ENCODE measurements around the gene ADH6.
A peak's percentile ranks its signal among the peaks of the same experiment; 100 is the strongest.
"Not testable (repeated sequence)": the region's sequence is repeated elsewhere in the genome, so short reads cannot be mapped to it uniquely, and the experiment has no call there.

Gene ADH6

DNA sequence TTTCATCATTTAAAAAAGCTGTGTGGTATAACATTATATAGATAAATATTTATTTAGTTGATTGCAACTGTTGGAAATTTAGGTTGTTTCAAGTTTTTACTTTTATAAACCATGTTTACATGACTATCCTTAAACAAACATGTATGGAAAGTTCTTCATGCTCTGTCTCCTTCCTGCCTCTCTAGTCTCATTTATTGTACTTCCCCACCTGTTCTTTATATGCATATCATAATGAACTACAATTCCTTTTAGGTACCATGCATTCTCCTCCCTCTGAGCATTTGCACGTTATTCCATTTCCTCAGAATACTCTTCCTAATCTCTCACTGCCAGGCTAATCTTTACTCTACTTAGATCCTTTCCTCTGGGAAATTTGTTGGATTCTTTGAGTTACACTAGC, 16.9 kb upstream of the ADH6 start:
- TF ChIP-seq EZH2 (IDR thresholded peaks at IDR 0.05; ENCODE audit: borderline replicate concordance, low read depth, low read length, severe bottlenecking), result no peak
- TF ChIP-seq, protein P1, sequence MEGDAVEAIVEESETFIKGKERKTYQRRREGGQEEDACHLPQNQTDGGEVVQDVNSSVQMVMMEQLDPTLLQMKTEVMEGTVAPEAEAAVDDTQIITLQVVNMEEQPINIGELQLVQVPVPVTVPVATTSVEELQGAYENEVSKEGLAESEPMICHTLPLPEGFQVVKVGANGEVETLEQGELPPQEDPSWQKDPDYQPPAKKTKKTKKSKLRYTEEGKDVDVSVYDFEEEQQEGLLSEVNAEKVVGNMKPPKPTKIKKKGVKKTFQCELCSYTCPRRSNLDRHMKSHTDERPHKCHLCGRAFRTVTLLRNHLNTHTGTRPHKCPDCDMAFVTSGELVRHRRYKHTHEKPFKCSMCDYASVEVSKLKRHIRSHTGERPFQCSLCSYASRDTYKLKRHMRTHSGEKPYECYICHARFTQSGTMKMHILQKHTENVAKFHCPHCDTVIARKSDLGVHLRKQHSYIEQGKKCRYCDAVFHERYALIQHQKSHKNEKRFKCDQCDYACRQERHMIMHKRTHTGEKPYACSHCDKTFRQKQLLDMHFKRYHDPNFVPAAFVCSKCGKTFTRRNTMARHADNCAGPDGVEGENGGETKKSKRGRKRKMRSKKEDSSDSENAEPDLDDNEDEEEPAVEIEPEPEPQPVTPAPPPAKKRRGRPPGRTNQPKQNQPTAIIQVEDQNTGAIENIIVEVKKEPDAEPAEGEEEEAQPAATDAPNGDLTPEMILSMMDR (IDR thresholded peaks at IDR 0.05; ENCODE audit: borderline replicate concordance, extremely low read depth, low read length, poor library complexity, severe bottlenecking), result no peak
- Histone ChIP-seq H3K9me3 (ENCODE audit: insufficient read depth, low read length, severe bottlenecking) (no peaks in the 10 kb centered on the region), H4K20me1 (ENCODE audit: insufficient read depth, low read length) (no peaks in the 10 kb centered on the region), H3K79me2 (ENCODE audit: insufficient read depth, low read length) (no peaks in the 10 kb centered on the region), H3K4me3 (ENCODE audit: low read depth in 1 of 2, low read length in 2 of 2) (no peak overlapping the region), H3K27ac (ENCODE audit: low read length) (no peak overlapping the region), H3K9ac (ENCODE audit: low read depth, low read length) (no peak overlapping the region), H3K27me3 (ENCODE audit: insufficient read depth, low read length, poor library complexity) (no peaks in the 10 kb centered on the region), H2AFZ (ENCODE audit: low read depth, low read length) (no peak overlapping the region), H3K36me3 (ENCODE audit: insufficient read depth, low read length) (no peaks in the 10 kb centered on the region), H3K4me2 (ENCODE audit: insufficient read depth, low read length) (no peak overlapping the region), H3K4me1 (ENCODE audit: insufficient read depth, low read length) (no peaks in the 10 kb centered on the region)
- ATAC-seq (ENCODE audit: insufficient read depth, low read depth) (no peak), DNase-seq (no peak)

DNA sequence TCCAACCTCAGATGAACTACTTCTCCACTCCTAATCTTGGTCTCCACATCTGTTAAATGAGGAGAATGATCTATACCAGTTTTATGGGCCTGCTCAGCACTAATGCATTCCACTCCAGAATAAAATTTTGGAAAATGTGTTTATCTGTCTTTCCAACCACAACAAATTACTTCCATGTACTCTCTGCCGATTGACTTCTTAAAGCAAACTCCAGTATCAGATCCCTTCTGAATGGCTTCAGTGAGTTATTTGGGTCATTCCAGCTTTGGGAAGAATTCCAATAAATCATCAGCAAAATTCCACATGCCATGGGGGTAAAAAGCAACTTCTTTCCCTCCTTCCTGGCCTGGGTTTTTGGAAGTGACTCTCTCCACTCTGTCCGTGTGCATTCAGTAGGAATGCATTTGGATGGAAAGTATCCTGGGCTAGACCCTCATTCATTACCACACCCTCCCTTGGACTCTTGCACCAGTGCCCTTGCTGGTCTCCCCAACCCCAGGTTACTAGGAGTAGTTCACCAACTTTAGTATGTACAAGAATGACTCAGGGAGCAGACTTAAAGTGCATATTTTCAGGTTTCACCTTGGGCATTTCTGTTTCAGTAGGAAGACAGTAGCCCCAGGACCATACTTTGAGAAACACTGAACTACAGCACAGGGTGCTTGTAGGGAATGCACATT, 15.4 kb upstream of the ADH6 start:
- Histone ChIP-seq H3K9me3 (ENCODE audit: insufficient read depth, low read length, severe bottlenecking) (no peaks in the 10 kb centered on the region), H2AFZ (ENCODE audit: low read depth, low read length) (no peak overlapping the region), H4K20me1 (ENCODE audit: insufficient read depth, low read length) (no peaks in the 10 kb centered on the region), H3K36me3 (ENCODE audit: insufficient read depth, low read length) (no peaks in the 10 kb centered on the region), H3K4me1 (ENCODE audit: insufficient read depth, low read length) (peaks cover 8% of the 10 kb centered on the region), H3K27me3 (ENCODE audit: insufficient read depth, low read length, poor library complexity) (no peaks in the 10 kb centered on the region), H3K79me2 (ENCODE audit: insufficient read depth, low read length) (no peaks in the 10 kb centered on the region), H3K9ac (ENCODE audit: low read depth, low read length) (no peak overlapping the region), H3K4me2 (ENCODE audit: insufficient read depth, low read length) (no peak overlapping the region), H3K4me3 (ENCODE audit: low read depth in 1 of 2, low read length in 2 of 2) (no peak overlapping the region), H3K27ac (ENCODE audit: low read length) (no peak overlapping the region)
- no peak for ATAC-seq (ENCODE audit: insufficient read depth, low read depth)
- no peak for DNase-seq
- TF ChIP-seq, protein P1 (IDR thresholded peaks at IDR 0.05; ENCODE audit: borderline replicate concordance, extremely low read depth, low read length, poor library complexity, severe bottlenecking), result no peak
- TF ChIP-seq EZH2 (IDR thresholded peaks at IDR 0.05; ENCODE audit: borderline replicate concordance, low read depth, low read length, severe bottlenecking), result no peak

DNA sequence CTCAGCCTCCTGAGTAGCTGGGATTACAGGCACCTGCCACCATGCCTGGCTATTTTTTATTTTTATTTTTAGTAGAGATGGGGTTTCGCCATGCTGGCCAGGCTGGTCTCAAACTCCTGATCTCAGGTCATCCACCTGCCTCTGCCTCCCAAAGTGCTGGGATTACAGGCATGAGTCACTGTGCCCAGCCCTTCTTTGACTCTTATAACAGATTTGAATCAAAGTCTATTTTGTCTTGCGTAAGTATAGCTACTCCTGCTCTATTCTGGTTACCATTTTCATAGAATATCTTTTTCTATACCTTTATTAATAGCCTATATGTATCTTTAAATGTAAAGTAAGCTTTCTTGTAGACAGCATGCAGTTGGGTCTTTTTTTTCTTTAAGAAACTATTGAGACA, 14.4 kb upstream of the ADH6 start:
- not testable (repeated sequence) for H3K4me2 ChIP-seq (ENCODE audit: insufficient read depth, low read length); H3K9ac ChIP-seq (ENCODE audit: low read depth, low read length); H3K4me3 ChIP-seq (ENCODE audit: low read depth in 1 of 2, low read length in 2 of 2); H3K27me3 ChIP-seq (ENCODE audit: insufficient read depth, low read length, poor library complexity); ATAC-seq (ENCODE audit: insufficient read depth, low read depth); H3K79me2 ChIP-seq (ENCODE audit: insufficient read depth, low read length); H3K36me3 ChIP-seq (ENCODE audit: insufficient read depth, low read length); DNase-seq; H2AFZ ChIP-seq (ENCODE audit: low read depth, low read length); H3K9me3 ChIP-seq (ENCODE audit: insufficient read depth, low read length, severe bottlenecking); H3K27ac ChIP-seq (ENCODE audit: low read length); H4K20me1 ChIP-seq (ENCODE audit: insufficient read depth, low read length)
- peaks cover 17% of the 10 kb centered on the region for H3K4me1 ChIP-seq (ENCODE audit: insufficient read depth, low read length)

DNA sequence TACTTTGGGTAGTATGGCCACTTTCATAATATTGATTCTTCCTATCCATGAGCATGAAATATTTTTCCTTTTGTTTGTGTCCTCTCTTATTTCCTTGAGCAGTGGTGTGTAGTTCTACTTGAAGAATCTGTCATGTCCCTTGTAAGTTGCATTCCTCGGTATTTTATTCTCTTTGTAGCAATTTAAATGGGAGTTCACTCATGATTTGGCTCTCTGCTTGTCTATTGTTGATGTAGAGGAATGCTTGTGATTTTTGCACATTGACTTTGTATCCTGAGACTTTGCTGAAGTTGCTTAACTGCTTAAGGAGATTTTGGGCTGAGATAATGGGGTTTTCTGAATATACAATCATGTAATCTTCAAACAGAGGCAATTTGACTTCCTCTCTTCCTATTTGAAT, 9.7 kb upstream of the ADH6 start:
- not testable (repeated sequence) for H3K4me2 ChIP-seq (ENCODE audit: insufficient read depth, low read length); H3K4me3 ChIP-seq (ENCODE audit: low read depth in 1 of 2, low read length in 2 of 2); H3K27ac ChIP-seq (ENCODE audit: low read length); H3K9ac ChIP-seq (ENCODE audit: low read depth, low read length); H3K27me3 ChIP-seq (ENCODE audit: insufficient read depth, low read length, poor library complexity); H4K20me1 ChIP-seq (ENCODE audit: insufficient read depth, low read length); H3K36me3 ChIP-seq (ENCODE audit: insufficient read depth, low read length); H3K9me3 ChIP-seq (ENCODE audit: insufficient read depth, low read length, severe bottlenecking); DNase-seq; H2AFZ ChIP-seq (ENCODE audit: low read depth, low read length); H3K79me2 ChIP-seq (ENCODE audit: insufficient read depth, low read length); ATAC-seq (ENCODE audit: insufficient read depth, low read depth)
- H3K4me1 ChIP-seq (ENCODE audit: insufficient read depth, low read length), result peaks cover 29% of the 10 kb centered on the region

DNA sequence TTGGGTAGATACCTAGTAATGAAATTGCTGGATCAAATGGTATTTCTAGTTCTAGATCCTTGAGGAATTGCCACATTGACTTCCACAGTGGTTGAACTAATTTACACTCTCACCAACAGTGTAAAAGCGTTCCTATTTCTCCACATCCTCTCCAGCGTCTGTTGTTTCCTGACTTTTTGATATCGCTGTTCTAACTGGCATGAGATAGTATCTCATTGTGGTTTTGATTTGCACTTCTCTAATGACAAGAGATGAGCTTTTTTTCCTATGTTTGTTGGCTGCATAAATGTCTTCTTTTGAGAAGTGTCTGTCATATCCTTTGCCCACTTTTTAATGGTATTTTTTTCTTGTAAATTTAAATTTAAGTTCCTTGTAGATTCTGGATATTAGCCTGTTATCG, 8.6 kb upstream of the ADH6 start:
- ATAC-seq (ENCODE audit: insufficient read depth, low read depth), result peak; percentile 77
- H3K27me3 ChIP-seq (ENCODE audit: insufficient read depth, low read length, poor library complexity); H3K9ac ChIP-seq (ENCODE audit: low read depth, low read length); H2AFZ ChIP-seq (ENCODE audit: low read depth, low read length); H3K79me2 ChIP-seq (ENCODE audit: insufficient read depth, low read length); H3K4me2 ChIP-seq (ENCODE audit: insufficient read depth, low read length); H3K4me3 ChIP-seq (ENCODE audit: low read depth in 1 of 2, low read length in 2 of 2); H3K9me3 ChIP-seq (ENCODE audit: insufficient read depth, low read length, severe bottlenecking); H3K36me3 ChIP-seq (ENCODE audit: insufficient read depth, low read length); H4K20me1 ChIP-seq (ENCODE audit: insufficient read depth, low read length): not testable (repeated sequence)
- H3K4me1 ChIP-seq (ENCODE audit: insufficient read depth, low read length), result peaks cover 29% of the 10 kb centered on the region
- H3K27ac ChIP-seq (ENCODE audit: low read length), result peak overlapping the region; percentile 21; the same call in 1 of the 2 replicates
- peak; percentile 12 for DNase-seq
